ENCODE data around the gene TSPO. TPM values are rescaled to one million over a fixed set of nuclear protein-coding genes. Genes with fewer than 3 reads are reported as not detected.

TSPO gene
- total RNA-seq, 1 donor from 2014 or later: 38.9 TPM

DNA sequence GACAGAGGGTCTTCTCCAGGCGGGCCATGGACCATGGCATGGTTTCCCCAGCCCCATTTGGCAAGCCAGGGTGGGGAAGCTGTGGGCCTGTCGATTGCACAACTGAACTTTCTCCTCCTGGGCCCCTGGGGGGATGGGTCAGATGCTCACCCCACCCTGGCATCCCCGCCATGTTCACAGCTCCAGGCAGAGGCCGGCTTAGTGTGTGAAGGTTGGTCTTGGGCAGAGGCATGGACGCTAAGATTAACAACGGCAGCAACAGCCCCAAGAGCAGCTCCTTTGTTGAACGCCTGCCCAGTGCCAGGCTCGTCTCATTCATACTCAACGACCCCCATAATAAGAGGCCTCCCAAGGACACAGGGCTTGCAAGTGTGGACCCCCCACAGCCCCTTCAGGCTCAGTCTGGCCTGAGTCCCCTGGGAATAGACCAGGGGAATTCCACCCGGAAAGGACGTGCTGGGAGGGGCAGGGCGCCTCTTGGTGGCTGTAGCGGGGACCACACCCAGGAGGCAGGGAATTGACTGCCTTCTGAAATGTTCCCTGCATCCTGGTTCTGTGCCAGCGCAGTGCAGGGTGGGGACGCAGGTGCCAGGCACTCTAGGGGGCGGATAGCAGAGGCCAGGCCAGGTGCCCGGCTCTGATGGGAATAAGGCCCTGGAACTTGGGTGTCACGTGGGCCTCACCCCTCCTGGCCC lies 8.3 kb downstream of the TSPO start:
- TF ChIP-seq, protein P1, sequence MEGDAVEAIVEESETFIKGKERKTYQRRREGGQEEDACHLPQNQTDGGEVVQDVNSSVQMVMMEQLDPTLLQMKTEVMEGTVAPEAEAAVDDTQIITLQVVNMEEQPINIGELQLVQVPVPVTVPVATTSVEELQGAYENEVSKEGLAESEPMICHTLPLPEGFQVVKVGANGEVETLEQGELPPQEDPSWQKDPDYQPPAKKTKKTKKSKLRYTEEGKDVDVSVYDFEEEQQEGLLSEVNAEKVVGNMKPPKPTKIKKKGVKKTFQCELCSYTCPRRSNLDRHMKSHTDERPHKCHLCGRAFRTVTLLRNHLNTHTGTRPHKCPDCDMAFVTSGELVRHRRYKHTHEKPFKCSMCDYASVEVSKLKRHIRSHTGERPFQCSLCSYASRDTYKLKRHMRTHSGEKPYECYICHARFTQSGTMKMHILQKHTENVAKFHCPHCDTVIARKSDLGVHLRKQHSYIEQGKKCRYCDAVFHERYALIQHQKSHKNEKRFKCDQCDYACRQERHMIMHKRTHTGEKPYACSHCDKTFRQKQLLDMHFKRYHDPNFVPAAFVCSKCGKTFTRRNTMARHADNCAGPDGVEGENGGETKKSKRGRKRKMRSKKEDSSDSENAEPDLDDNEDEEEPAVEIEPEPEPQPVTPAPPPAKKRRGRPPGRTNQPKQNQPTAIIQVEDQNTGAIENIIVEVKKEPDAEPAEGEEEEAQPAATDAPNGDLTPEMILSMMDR (IDR thresholded peaks at IDR 0.05; ENCODE audit: unreplicated experiment): peak; percentile 48
- DNase-seq (ENCODE audit: low spot score): peak; percentile 44

DNA sequence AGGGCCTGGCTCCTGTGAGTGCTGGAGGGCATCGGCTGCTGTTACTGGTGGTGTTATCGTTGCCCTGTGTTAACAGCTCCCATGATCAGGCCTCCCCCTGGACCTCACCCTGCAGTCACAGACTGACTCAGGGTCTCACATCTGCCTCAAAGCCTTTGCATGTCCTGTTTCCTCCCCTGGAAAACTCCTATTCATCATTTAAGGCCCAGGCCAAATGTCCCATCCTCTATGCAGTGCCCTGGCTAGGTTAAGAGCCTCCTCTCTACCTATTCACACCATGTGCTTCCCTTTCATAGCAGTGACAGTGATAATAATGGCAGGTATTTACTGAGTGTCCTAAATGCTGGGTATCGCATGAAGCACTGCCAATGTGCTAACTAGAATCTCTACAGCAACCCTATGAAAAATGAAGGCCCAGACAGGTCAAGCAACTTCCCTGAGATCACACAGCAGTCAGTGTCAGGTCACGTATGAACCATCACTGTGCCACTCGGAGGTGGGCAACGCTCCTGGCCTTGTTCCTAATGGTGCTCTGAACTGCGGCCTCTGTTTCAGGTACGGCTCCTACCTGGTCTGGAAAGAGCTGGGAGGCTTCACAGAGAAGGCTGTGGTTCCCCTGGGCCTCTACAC lies 9.3 kb downstream of the TSPO start:
- TF ChIP-seq, protein P1 (IDR thresholded peaks at IDR 0.05; ENCODE audit: unreplicated experiment): no peak
- peaks cover 16% of the 10 kb centered on the region for H3K4me1 Mint-ChIP-seq (ENCODE audit: unreplicated experiment)
- peak overlapping the region; percentile 13 for H3K4me3 Mint-ChIP-seq (ENCODE audit: unreplicated experiment)
- no peaks in the 10 kb centered on the region for H3K9me3 Mint-ChIP-seq (ENCODE audit: unreplicated experiment)
- no peak for DNase-seq (ENCODE audit: low spot score)
- H3K27me3 Mint-ChIP-seq (ENCODE audit: unreplicated experiment): peaks cover 4% of the 10 kb centered on the region
- H3K36me3 Mint-ChIP-seq (ENCODE audit: low read depth, unreplicated experiment): no peaks in the 10 kb centered on the region
- H3K27ac Mint-ChIP-seq (ENCODE audit: unreplicated experiment): no peak overlapping the region

More for the DNA sequence above, 8.3 kb downstream of the TSPO start:
- H3K36me3 Mint-ChIP-seq (ENCODE audit: low read depth, unreplicated experiment): no peaks in the 10 kb centered on the region
- peaks cover 9% of the 10 kb centered on the region for H3K4me1 Mint-ChIP-seq (ENCODE audit: unreplicated experiment)
- H3K4me3 Mint-ChIP-seq (ENCODE audit: unreplicated experiment): no peak overlapping the region
- peaks cover 4% of the 10 kb centered on the region for H3K27me3 Mint-ChIP-seq (ENCODE audit: unreplicated experiment)
- no peak overlapping the region for H3K27ac Mint-ChIP-seq (ENCODE audit: unreplicated experiment)
- no peaks in the 10 kb centered on the region for H3K9me3 Mint-ChIP-seq (ENCODE audit: unreplicated experiment)

DNA sequence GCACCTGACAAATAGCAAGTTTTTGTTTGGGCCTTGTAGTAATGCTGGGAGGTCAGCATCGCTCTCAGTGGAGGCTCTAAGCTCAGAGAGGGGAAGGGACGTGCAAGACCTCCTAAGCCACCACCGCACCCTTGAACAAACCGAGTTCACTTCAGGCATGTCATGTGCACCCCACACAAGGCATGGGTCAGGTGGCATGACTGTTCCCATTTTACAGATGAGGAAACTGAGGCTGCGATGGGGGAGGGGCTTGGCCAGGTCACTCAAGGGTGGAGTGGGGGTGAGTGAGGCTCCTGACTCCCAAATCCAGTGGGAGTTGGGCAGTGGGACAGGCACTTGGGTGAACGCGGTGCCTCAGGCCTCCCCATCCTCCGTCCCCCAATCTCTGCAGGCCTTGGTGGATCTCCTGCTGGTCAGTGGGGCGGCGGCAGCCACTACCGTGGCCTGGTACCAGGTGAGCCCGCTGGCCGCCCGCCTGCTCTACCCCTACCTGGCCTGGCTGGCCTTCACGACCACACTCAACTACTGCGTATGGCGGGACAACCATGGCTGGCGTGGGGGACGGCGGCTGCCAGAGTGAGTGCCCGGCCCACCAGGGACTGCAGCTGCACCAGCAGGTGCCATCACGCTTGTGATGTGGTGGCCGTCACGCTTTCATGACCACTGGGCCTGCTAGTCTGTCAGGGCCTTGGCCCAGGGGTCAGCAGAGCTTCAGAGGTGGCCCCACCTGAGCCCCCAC lies 11.2 kb downstream of the TSPO start:
- Mint-ChIP-seq H3K4me3 (ENCODE audit: unreplicated experiment) (no peak overlapping the region), H3K27ac (ENCODE audit: unreplicated experiment) (no peak overlapping the region), H3K9me3 (ENCODE audit: unreplicated experiment) (no peaks in the 10 kb centered on the region), H3K36me3 (ENCODE audit: low read depth, unreplicated experiment) (no peaks in the 10 kb centered on the region), H3K27me3 (ENCODE audit: unreplicated experiment) (peaks cover 4% of the 10 kb centered on the region), H3K4me1 (ENCODE audit: unreplicated experiment) (peaks cover 16% of the 10 kb centered on the region)
- DNase-seq (ENCODE audit: low spot score): no peak
- TF ChIP-seq, protein P1 (IDR thresholded peaks at IDR 0.05; ENCODE audit: unreplicated experiment): no peak

DNA sequence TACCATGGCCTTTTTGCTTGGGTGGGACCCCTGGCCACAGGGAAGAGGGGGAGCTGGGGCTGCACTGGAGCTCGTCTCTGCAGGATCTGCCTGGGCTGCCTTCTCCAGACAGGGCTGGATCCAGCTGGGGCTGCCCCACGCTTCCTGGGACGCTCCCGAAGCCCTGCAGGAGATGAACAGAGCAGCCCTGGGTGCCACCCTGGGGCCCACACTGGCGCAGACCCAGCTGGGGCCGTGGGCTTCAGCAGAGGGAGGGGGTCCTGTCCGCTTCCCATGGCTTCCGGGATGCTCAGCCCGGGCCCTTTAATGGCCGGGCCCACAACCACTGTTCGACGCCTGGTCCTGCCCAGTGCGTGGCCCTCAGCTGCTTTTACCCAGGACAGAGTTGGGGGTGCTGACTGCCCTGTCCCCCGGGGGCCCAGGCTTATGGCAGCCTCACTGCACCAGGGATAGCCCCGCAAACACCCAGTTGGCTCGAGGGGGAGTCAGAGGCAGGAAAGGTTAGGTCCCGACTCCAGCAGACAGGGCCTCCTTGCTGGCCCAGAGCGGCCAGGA lies 12.0 kb downstream of the TSPO start:
- no peak overlapping the region for H3K4me3 Mint-ChIP-seq (ENCODE audit: unreplicated experiment)
- no peak overlapping the region for H3K27ac Mint-ChIP-seq (ENCODE audit: unreplicated experiment)
- DNase-seq (ENCODE audit: low spot score): no peak
- H3K4me1 Mint-ChIP-seq (ENCODE audit: unreplicated experiment): peaks cover 16% of the 10 kb centered on the region
- no peaks in the 10 kb centered on the region for H3K9me3 Mint-ChIP-seq (ENCODE audit: unreplicated experiment)
- peaks cover 6% of the 10 kb centered on the region for H3K27me3 Mint-ChIP-seq (ENCODE audit: unreplicated experiment)
- H3K36me3 Mint-ChIP-seq (ENCODE audit: low read depth, unreplicated experiment): no peaks in the 10 kb centered on the region
- TF ChIP-seq, protein P1 (IDR thresholded peaks at IDR 0.05; ENCODE audit: unreplicated experiment): no peak

Measured in endothelial cell (in vitro differentiated cells).